GM12878 (cell line): ENCODE data around the gene NPBWR2. TPM values are rescaled to one million over a fixed set of nuclear protein-coding genes. Genes with fewer than 3 reads are reported as not detected.

ENCODE experiments used
- ATF3 ChIP-seq: IDR thresholded peaks from 2 replicates; pipeline ENCODE4 v1.6.1; 2011; ENCODE audit warnings: low read depth, mild to moderate bottlenecking, low read length, moderate library complexity, borderline replicate concordance; ENCODE audit errors: extremely low read depth
- E2F8 ChIP-seq: fragments of 450-650 bp; IDR thresholded peaks from 2 replicates; pipeline ENCODE4 v1.6.1; 2018; ENCODE audit warnings: mild to moderate bottlenecking, low read depth, moderate library complexity; ENCODE audit not compliant: partially characterized antibody
- EED ChIP-seq: sonication (generic); IDR thresholded peaks from 2 replicates; pipeline ENCODE4 v1.6.1; 2016; ENCODE audit warnings: antibody characterized with exemption, low read depth
- FOXM1 ChIP-seq: IDR thresholded peaks from 2 replicates; pipeline ENCODE4 v1.6.1; 2012; ENCODE audit warnings: low read depth, mild to moderate bottlenecking, inconsistent platforms, low read length, moderate library complexity
- GATAD2B ChIP-seq: fragments of 450-650 bp; conservative IDR thresholded peaks from 2 replicates; pipeline ENCODE4 v1.6.1; 2017; ENCODE audit warnings: low read depth, mild to moderate bottlenecking, moderate library complexity
- IKZF1 ChIP-seq: fragments of 450-650 bp; conservative IDR thresholded peaks from 2 replicates; pipeline ENCODE4 v1.6.1; 2017; ENCODE audit warnings: antibody characterized with exemption, mild to moderate bottlenecking
- IKZF2 ChIP-seq, 2 experiments: fragments of 450-650 bp; IDR thresholded peaks; 2 replicates each; pipeline ENCODE4 v1.6.1; 2017; ENCODE audit warnings: mild to moderate bottlenecking in 2 of 2, moderate library complexity in 2 of 2
- IRF5 ChIP-seq: fragments of 450-650 bp; IDR thresholded peaks from 2 replicates; pipeline ENCODE4 v1.6.1; 2017; ENCODE audit warnings: borderline replicate concordance
- KDM1A ChIP-seq: fragments of 200-600 bp; sonication (generic); IDR thresholded peaks from 2 replicates; pipeline ENCODE4 v1.6.1; 2016; ENCODE audit warnings: borderline replicate concordance
- MTA3 ChIP-seq: IDR thresholded peaks from 2 replicates; pipeline ENCODE4 v1.6.1; 2012; ENCODE audit warnings: low read length, inconsistent platforms, borderline replicate concordance
- MYB ChIP-seq: fragments of 150-350 bp; IDR thresholded peaks from 2 replicates; pipeline ENCODE4 v1.6.1; 2014; ENCODE audit warnings: mild to moderate bottlenecking, low read depth, low read length, borderline replicate concordance
- NFYB ChIP-seq: IDR thresholded peaks from 2 replicates; pipeline ENCODE4 v1.6.1; 2011; ENCODE audit warnings: low read depth, mild to moderate bottlenecking, low read length, improper control_type of control experiment, moderate library complexity; ENCODE audit not compliant: insufficient read depth
- RCOR1 ChIP-seq: conservative IDR thresholded peaks from 2 replicates; pipeline ENCODE4 v1.6.1; 2012; ENCODE audit warnings: low read depth, low read length, improper control_type of control experiment
- RUNX3 ChIP-seq: IDR thresholded peaks from 2 replicates; pipeline ENCODE4 v1.6.1; 2012; ENCODE audit warnings: low read length, inconsistent platforms
- STAT1 ChIP-seq: fragments of 450-650 bp; conservative IDR thresholded peaks from 2 replicates; pipeline ENCODE4 v1.6.1; 2014; ENCODE audit warnings: antibody characterized with exemption, mild to moderate bottlenecking
- TBL1XR1 ChIP-seq: IDR thresholded peaks from 2 replicates; pipeline ENCODE4 v1.6.1; 2012; ENCODE audit warnings: low read depth, low read length, improper control_type of control experiment
- ZNF207 ChIP-seq: fragments of 450-650 bp; IDR thresholded peaks from 2 replicates; pipeline ENCODE4 v1.6.1; 2014; ENCODE audit warnings: antibody characterized with exemption, mild to moderate bottlenecking, borderline replicate concordance
- ZNF687 ChIP-seq: fragments of 450-650 bp; IDR thresholded peaks from 2 replicates; pipeline ENCODE4 v1.6.1; 2017; ENCODE audit warnings: mild to moderate bottlenecking, moderate library complexity
- ZZZ3 ChIP-seq: IDR thresholded peaks from 2 replicates; pipeline ENCODE4 v1.6.1; 2011; ENCODE audit warnings: low read depth; ENCODE audit not compliant: control insufficient read depth, insufficient read length
- polyA plus RNA-seq, 11 experiments: library from polyadenylated mRNA; depleted of rRNA in 4 of 11; unstranded in 6 of 11; stranded (reverse) in 5 of 11; fragments of >200 nt; fragmentation: Nextera tagmentation in 4 of 11; fragmentation: Illumina TruSeq in 1 of 11; extraction: Ambion mirVana in 4 of 11; extraction: Trizol in 1 of 11; gene quantifications; 1 replicate in 1 of 11; 2 replicates in 10 of 11; pipeline versions ENCODE4 v1.2.1 to v1.2.3, GENCODE V29; 2011 to 2016; ENCODE audit warnings: inconsistent platforms in 2 of 11, missing spikeins in 2 of 11, low read depth in 1 of 11
- total RNA-seq, 4 experiments: library from RNA; depleted of rRNA in 3 of 4; stranded (reverse); fragments of >200 nt in 3 of 4; fragmentation: Illumina TruSeq in 1 of 4; extraction: Trizol in 1 of 4; gene quantifications; 2 replicates each; pipeline versions ENCODE4 v1.2.1 to v1.2.3, GENCODE V29; 2013 to 2021
- TF ChIP-seq, protein P1 (sequence below): fragments of 450-650 bp; IDR thresholded peaks from 2 replicates; pipeline ENCODE4 v1.6.1; 2017; ENCODE audit warnings: mild to moderate bottlenecking

NPBWR2 gene
- total and polyA plus RNA-seq, 10 of the 15 experiments (the other 5 are each of a cell fraction or from before 2014, with no cell fraction given) = not detected

DNA sequence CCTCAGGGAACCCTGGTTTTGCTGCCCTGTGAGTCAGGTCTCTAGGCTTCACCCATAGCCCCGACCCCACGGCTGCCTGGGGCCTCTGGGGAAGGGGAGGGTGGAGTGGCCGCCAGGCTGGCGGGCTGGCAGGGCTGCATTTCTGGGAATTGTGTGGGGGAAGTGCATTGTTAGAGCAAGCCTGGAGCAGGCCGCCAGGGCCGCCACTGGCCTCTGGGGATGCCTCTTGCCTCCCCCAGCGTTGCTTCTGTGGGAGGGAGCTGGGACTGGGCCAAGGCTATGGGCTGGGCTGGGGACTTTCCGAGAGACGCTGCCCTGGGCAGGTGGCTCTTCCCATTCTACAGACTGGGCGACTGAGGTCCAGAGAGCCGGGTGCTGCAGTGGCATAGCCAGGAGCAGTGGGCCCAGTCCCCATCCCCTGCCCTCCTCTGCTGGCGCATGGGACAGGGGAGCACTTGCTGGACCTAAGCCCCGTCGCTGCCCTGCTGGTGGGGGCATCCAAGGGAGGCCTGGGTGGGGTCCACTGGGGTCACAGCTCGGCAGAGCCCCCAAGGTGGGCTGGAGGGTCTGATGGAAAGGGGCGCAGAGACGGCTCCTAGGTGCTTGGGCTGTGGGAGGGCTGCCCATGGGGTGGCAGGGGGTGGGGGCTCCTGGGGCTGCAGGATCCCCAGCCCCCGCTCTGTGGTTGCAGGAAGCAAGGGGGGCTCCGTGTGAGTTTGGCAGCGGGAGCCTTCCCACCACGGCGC lies 51.3 kb downstream of the NPBWR2 start (continued):
- TF ChIP-seq IKZF1 = peak; percentile 42
- TF ChIP-seq GATAD2B = 0 out of 2 replicates have a peak, but pooled peaks have one; percentile 60
- no peak for TF ChIP-seq EED
- TF ChIP-seq MYB = no peak
- no peak for TF ChIP-seq ZZZ3
- TF ChIP-seq ZNF207 = no peak
- TF ChIP-seq ATF3 = no peak
- TF ChIP-seq, protein P1, sequence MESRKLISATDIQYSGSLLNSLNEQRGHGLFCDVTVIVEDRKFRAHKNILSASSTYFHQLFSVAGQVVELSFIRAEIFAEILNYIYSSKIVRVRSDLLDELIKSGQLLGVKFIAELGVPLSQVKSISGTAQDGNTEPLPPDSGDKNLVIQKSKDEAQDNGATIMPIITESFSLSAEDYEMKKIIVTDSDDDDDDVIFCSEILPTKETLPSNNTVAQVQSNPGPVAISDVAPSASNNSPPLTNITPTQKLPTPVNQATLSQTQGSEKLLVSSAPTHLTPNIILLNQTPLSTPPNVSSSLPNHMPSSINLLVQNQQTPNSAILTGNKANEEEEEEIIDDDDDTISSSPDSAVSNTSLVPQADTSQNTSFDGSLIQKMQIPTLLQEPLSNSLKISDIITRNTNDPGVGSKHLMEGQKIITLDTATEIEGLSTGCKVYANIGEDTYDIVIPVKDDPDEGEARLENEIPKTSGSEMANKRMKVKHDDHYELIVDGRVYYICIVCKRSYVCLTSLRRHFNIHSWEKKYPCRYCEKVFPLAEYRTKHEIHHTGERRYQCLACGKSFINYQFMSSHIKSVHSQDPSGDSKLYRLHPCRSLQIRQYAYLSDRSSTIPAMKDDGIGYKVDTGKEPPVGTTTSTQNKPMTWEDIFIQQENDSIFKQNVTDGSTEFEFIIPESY = peak; percentile 54; the same call in 1 of the 2 replicates
- no peak for TF ChIP-seq IRF5
- TF ChIP-seq FOXM1 = no peak
- no peak for TF ChIP-seq TBL1XR1
- no peak for TF ChIP-seq KDM1A
- no peak for TF ChIP-seq RUNX3
- TF ChIP-seq ZNF687 = peak; percentile 51
- no peak for TF ChIP-seq RCOR1
- TF ChIP-seq STAT1 = no peak
- no peak for TF ChIP-seq MTA3
- no peak for TF ChIP-seq NFYB
- no peak for TF ChIP-seq E2F8
- TF ChIP-seq IKZF2 (IDR thresholded peaks at IDR 0.05) = no peak; a peak in 1 of 4 replicates
